ENCODE results near the gene FGFR3. TPM values are rescaled to one million over a fixed set of nuclear protein-coding genes. Genes with fewer than 3 reads are reported as not detected.

FGFR3 gene
- total RNA-seq, 2 experiments from 2014 or later: 0.07 to 1.0 TPM

- peaks cover 5% of the 10 kb centered on the region for H3K27me3 Mint-ChIP-seq
- H3K4me1 Mint-ChIP-seq (ENCODE audit: low read depth): no peaks in the 10 kb centered on the region
- ChIA-PET CTCF (interaction anchor here (1.3 to 1.5 kb wide), 2 partner anchors 9 to 53 kb away, joined by 3 to 5 read pairs; no protein-coding TSS in a partner anchor), POLR2A (interaction anchor here (1.6 kb wide), 1 partner anchor 28 kb away, joined by 3 read pairs; no protein-coding TSS in a partner anchor)
- H3K36me3 Mint-ChIP-seq (ENCODE audit: low read depth): no peaks in the 10 kb centered on the region
- TF ChIP-seq CTCF (IDR thresholded peaks at IDR 0.05): no peak
- H3K9me3 Mint-ChIP-seq: no peaks in the 10 kb centered on the region
- intact Hi-C loops (cut with micrococcal nuclease): no loop called here
- DNase-seq (no peak), ATAC-seq (no peak)
- no peak overlapping the region for H3K4me3 Mint-ChIP-seq
- no peak overlapping the region for H3K27ac Mint-ChIP-seq
Observed at GRCh38 chr4:1801286-1801958, 8.3 kb downstream of the FGFR3 start.

- ATAC-seq (no peak), DNase-seq (no peak)
- Mint-ChIP-seq H3K27me3 (no peaks in the 10 kb centered on the region), H3K36me3 (ENCODE audit: low read depth) (no peaks in the 10 kb centered on the region), H3K4me3 (no peak overlapping the region), H3K9me3 (no peaks in the 10 kb centered on the region), H3K27ac (no peak overlapping the region), H3K4me1 (ENCODE audit: low read depth) (no peaks in the 10 kb centered on the region)
- ChIA-PET POLR2A (interaction anchor here (1.6 kb wide), 1 partner anchor 28 kb away, joined by 3 read pairs; no protein-coding TSS in a partner anchor), CTCF (interaction anchor here (1.5 kb wide), 1 partner anchor 54 kb away, joined by 5 read pairs; no protein-coding TSS in a partner anchor)
- intact Hi-C loops (cut with micrococcal nuclease): no loop called here
- TF ChIP-seq CTCF (IDR thresholded peaks at IDR 0.05): no peak
Observed at GRCh38 chr4:1802151-1802715, 9.1 kb downstream of the FGFR3 start.

- DNase-seq (no peak), ATAC-seq (no peak)
- no peaks in the 10 kb centered on the region for H3K4me1 Mint-ChIP-seq (ENCODE audit: low read depth)
- intact Hi-C loops (cut with micrococcal nuclease): no loop called here
- no peak overlapping the region for H3K27ac Mint-ChIP-seq
- ChIA-PET POLR2A (interaction anchor here (1.5 kb wide), 1 partner anchor 14 kb away, joined by 3 read pairs; no protein-coding TSS in a partner anchor), CTCF (no interaction called here)
- H3K27me3 Mint-ChIP-seq: no peaks in the 10 kb centered on the region
- no peaks in the 10 kb centered on the region for H3K36me3 Mint-ChIP-seq (ENCODE audit: low read depth)
- TF ChIP-seq CTCF (IDR thresholded peaks at IDR 0.05): no peak
- no peaks in the 10 kb centered on the region for H3K9me3 Mint-ChIP-seq
- no peak overlapping the region for H3K4me3 Mint-ChIP-seq
Observed at GRCh38 chr4:1802720-1803522, 9.8 kb downstream of the FGFR3 start.

- ChIA-PET POLR2A (interaction anchor here (1.5 kb wide), 1 partner anchor 15 kb away, joined by 3 read pairs; no protein-coding TSS in a partner anchor), CTCF (interaction anchor here (0.6 to 1.2 kb wide), 2 partner anchors 55 to 60 kb away, joined by 4 to 6 read pairs; no protein-coding TSS in a partner anchor)
- Mint-ChIP-seq H3K27ac (no peak overlapping the region), H3K4me3 (no peak overlapping the region), H3K36me3 (ENCODE audit: low read depth) (no peaks in the 10 kb centered on the region), H3K27me3 (no peaks in the 10 kb centered on the region), H3K4me1 (ENCODE audit: low read depth) (no peaks in the 10 kb centered on the region), H3K9me3 (no peaks in the 10 kb centered on the region)
- DNase-seq (no peak), ATAC-seq (no peak)
- TF ChIP-seq CTCF (IDR thresholded peaks at IDR 0.05): no peak
- intact Hi-C loops (cut with micrococcal nuclease): no loop called here
Observed at GRCh38 chr4:1803523-1804423, 10.7 kb downstream of the FGFR3 start.
